Heart left ventricle (tissue), 13 donors: ENCODE data around the gene PRSS23.

Experiments
- POLR2A ChIP-seq, 2 donors: fragments of 450-650 bp; IDR thresholded peaks; one replicate each; pipeline ENCODE4 v1.6.1; 2017; ENCODE audit warnings: antibody characterized with exemption in 2 of 2, mild to moderate bottlenecking in 2 of 2, moderate library complexity in 2 of 2
- TF ChIP-seq, protein P1 (sequence below), 12 donors: fragments of 200-600 bp; sonication (generic) in 4 of 12; IDR thresholded peaks; one replicate each; pipeline versions ENCODE4 v1.5.0 to v1.8.0; 2018 to 2022; ENCODE audit warnings: antibody characterized with exemption in 12 of 12, mild to moderate bottlenecking in 5 of 12
- donor health status: ischemic (EF 13 %, LVEDD 7.1; RV severe dilation, severe dysfunction).
- donor health status: DM: no; HTN: yes; CAD: no.
- donor health status: DM: no; HTN: no; CAD: no.
- donor health status: ischemic (EF 25% LVEDD 6.9; RV normal size, moderate dysfunction).
- donor health status: ischemic (EF 25% LVEDD 5.7; RV mildly dilated, moderate dysfunction).
- donor health status: ischemic (EF 35%, LVEDD 5.7; RV mildly dilated, moderate dysfunction).
- donor health status: nonischemic (EF 11% LVEDD 7.7; RV severe dilation, severe dysfunction).
- donor health status: DM: yes; HTN: yes; CAD: no.
- donor health status: PGD.
- donor health status: ischemic (EF 29% LVEDD 5.4; RV normal size, mild dysfunction).
- donor health status: nonischemic (EF 23%, LVEDD 6.1; RV moderate dilation, normal function).

DNA sequence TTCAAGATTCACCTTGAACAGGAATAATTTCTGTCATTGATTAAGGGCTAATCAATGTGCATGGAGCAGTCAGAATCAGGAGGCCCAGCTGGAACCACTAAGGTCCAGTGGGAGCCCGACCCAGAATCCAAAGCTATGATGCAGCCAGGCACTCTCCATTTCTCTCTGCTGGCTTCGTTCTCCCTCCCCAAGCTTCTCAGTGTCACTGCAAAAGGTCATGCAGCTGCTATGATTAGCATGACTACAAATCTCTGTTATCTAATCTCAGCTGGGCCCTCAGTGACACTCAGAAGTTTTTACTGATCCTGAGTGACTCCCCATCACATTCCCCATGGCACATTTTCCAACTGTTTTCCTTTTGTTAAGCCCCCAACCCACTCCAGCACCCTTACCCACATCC, 31.1 kb upstream of the PRSS23 start:
- TF ChIP-seq, protein P1, sequence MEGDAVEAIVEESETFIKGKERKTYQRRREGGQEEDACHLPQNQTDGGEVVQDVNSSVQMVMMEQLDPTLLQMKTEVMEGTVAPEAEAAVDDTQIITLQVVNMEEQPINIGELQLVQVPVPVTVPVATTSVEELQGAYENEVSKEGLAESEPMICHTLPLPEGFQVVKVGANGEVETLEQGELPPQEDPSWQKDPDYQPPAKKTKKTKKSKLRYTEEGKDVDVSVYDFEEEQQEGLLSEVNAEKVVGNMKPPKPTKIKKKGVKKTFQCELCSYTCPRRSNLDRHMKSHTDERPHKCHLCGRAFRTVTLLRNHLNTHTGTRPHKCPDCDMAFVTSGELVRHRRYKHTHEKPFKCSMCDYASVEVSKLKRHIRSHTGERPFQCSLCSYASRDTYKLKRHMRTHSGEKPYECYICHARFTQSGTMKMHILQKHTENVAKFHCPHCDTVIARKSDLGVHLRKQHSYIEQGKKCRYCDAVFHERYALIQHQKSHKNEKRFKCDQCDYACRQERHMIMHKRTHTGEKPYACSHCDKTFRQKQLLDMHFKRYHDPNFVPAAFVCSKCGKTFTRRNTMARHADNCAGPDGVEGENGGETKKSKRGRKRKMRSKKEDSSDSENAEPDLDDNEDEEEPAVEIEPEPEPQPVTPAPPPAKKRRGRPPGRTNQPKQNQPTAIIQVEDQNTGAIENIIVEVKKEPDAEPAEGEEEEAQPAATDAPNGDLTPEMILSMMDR (IDR thresholded peaks at IDR 0.05), result no peak
- no peak for TF ChIP-seq POLR2A (IDR thresholded peaks at IDR 0.05)
